ENCODE measurements around the gene CBX4.

CBX4 gene

GRCh38 chr17:79785900-79786810 is 53.1 kb downstream of the CBX4 start:
- DNase-seq: no peak

- DNase-seq: no peak
These were observed 54.0 kb downstream of the CBX4 start for GRCh38 chr17:79785017-79785899.

- no peak for DNase-seq
These were observed 54.8 kb downstream of the CBX4 start for GRCh38 chr17:79784353-79785016.

DNA sequence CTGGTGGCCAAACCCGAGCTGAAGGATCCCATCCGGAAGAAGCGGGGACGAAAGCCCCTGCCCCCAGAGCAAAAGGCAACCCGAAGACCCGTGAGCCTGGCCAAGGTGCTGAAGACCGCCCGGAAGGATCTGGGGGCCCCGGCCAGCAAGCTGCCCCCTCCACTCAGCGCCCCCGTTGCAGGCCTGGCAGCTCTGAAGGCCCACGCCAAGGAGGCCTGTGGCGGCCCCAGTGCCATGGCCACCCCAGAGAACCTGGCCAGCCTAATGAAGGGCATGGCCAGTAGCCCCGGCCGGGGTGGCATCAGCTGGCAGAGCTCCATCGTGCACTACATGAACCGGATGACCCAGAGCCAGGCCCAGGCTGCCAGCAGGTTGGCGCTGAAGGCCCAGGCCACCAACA is 55.3 kb downstream of the CBX4 start:
- DNase-seq: no peak
